GM21717 (cell line): Measurements from ENCODE around the gene PRDX2.
"Not testable (repeated sequence)": the region's sequence is repeated elsewhere in the genome, so short reads cannot be mapped to it uniquely, and the experiment has no call there.

Experiments used
- ATAC-seq: cut with Tn5 transposase; IDR thresholded peaks from one replicate; pipeline ENCODE4 v1.9.1; 2021; ENCODE audit warnings: mild to moderate bottlenecking, moderate library complexity; ENCODE audit not compliant: unreplicated experiment

The PRDX2 gene

GRCh38 chr19:12801466-12802266 is at the start of gene PRDX2, which contains the start of gene THSD8:
TSS of gene PRDX2 (minus strand) at chr19:12801800. CDS start at chr19:12801261, 539 bp downstream.
TSS of gene THSD8 (plus strand) at chr19:12802069. CDS start at chr19:12802072, 3 bp downstream.
- ATAC-seq, result no peak

- no peak for ATAC-seq
Measured at GRCh38 chr19:12847159-12848139, 45.8 kb upstream of the PRDX2 start.

GRCh38 chr19:12846613-12847012 is 45.0 kb upstream of the PRDX2 start:
- not testable (repeated sequence) for ATAC-seq

GRCh38 chr19:12843999-12844732 is 42.6 kb upstream of the PRDX2 start:
- no peak for ATAC-seq

- ATAC-seq, result no peak
Measured at GRCh38 chr19:12843328-12843727, 41.7 kb upstream of the PRDX2 start.

GRCh38 chr19:12842511-12842910 is 40.9 kb upstream of the PRDX2 start:
- no peak for ATAC-seq

- no peak for ATAC-seq
Measured at GRCh38 chr19:12841094-12841493, 39.5 kb upstream of the PRDX2 start.

- ATAC-seq, result no peak
Measured at GRCh38 chr19:12840091-12841079, 38.8 kb upstream of the PRDX2 start.

- ATAC-seq, result no peak
Measured at GRCh38 chr19:12838886-12839756, 37.5 kb upstream of the PRDX2 start.

- no peak for ATAC-seq
Measured at GRCh38 chr19:12838182-12838885, 36.7 kb upstream of the PRDX2 start, which contains the start of gene MAST1. TSS of gene MAST1 (plus strand) at chr19:12838515. CDS start at chr19:12838573, 58 bp downstream.

GRCh38 chr19:12837225-12837624 is 35.6 kb upstream of the PRDX2 start:
- no peak for ATAC-seq

GRCh38 chr19:12836529-12836863 is 34.9 kb upstream of the PRDX2 start:
- ATAC-seq, result no peak

GRCh38 chr19:12834976-12835757 is 33.6 kb upstream of the PRDX2 start:
- no peak for ATAC-seq

- no peak for ATAC-seq
Measured at GRCh38 chr19:12834566-12834943, 33.0 kb upstream of the PRDX2 start, which contains the start of gene RTBDN. TSS of gene RTBDN (minus strand) at chr19:12834579. CDS start at chr19:12829979, 4,600 bp downstream.

- no peak for ATAC-seq
Measured at GRCh38 chr19:12833738-12834565, 32.4 kb upstream of the PRDX2 start.

GRCh38 chr19:12833418-12833737 is 31.8 kb upstream of the PRDX2 start:
- no peak for ATAC-seq

- ATAC-seq, result no peak
Measured at GRCh38 chr19:12828494-12828893, 26.9 kb upstream of the PRDX2 start.
